HEK293 (cell line): ENCODE measurements around the gene CD86.

Experiments used
- CTCF ChIA-PET: fragments of 350-600 bp; formaldehyde crosslinking; extraction: SDS; loops from one replicate; lab custom pipeline; 2021; ENCODE audit warnings: antibody characterized with exemption; lab: Yijun Ruan, JAX
- POLR2A ChIA-PET: fragments of 300-600 bp; formaldehyde crosslinking; extraction: SDS; loops from one replicate; lab custom pipeline; 2020; ENCODE audit warnings: antibody characterized with exemption, inconsistent platforms; lab: Yijun Ruan, JAX
- H3K27ac ChIP-seq: fragments of 200-500 bp; sonication (Bioruptor generic); 2 replicates; pipeline ENCODE4 v1.5.1; 2014; ENCODE audit warnings: low read depth, low read length, control low read depth, inconsistent platforms; ENCODE audit errors: extremely low read depth
- H3K36me3 ChIP-seq, 2 experiments: fragments of 200-500 bp in 1 of 2; sonication (Bioruptor generic) in 1 of 2; 1 replicate in 1 of 2; 2 replicates in 1 of 2; pipeline ENCODE4 v1.5.1; 2014 to 2017; ENCODE audit warnings: inconsistent platforms in 2 of 2, low read length in 2 of 2; ENCODE audit not compliant: control insufficient read depth in 2 of 2, insufficient read depth in 1 of 2
- H3K4me1 ChIP-seq: fragments of 200-500 bp; sonication (Bioruptor generic); 2 replicates; pipeline ENCODE4 v1.5.1; 2014; ENCODE audit warnings: mild to moderate bottlenecking, low read length, inconsistent platforms; ENCODE audit not compliant: control insufficient read depth, insufficient read depth
- H3K4me3 ChIP-seq: 2 replicates; pipeline ENCODE4 v1.5.1; 2011; ENCODE audit warnings: low read depth, mild to moderate bottlenecking, control low read depth, low read length, moderate library complexity
- H3K9me3 ChIP-seq: fragments of 200-500 bp; sonication (Bioruptor generic); 2 replicates; pipeline ENCODE4 v1.5.1; 2014; ENCODE audit warnings: low read depth, low read length, inconsistent platforms; ENCODE audit not compliant: control insufficient read depth, insufficient read depth
- EGR2 ChIP-seq: fragments of 450-650 bp; formaldehyde crosslinking; IDR thresholded peaks from 2 replicates; pipeline ENCODE4 v1.5.1; 2016; ENCODE audit warnings: low read depth, missing biosample characterization, missing genetic modification characterization
- SCRT2 ChIP-seq: fragments of 450-650 bp; formaldehyde crosslinking; IDR thresholded peaks from 2 replicates; pipeline ENCODE4 v1.5.1; 2016; ENCODE audit warnings: missing biosample characterization, missing genetic modification characterization
- ZFHX2 ChIP-seq: fragments of 450-650 bp; formaldehyde crosslinking; conservative IDR thresholded peaks from 2 replicates; pipeline ENCODE4 v1.5.1; 2016; ENCODE audit warnings: missing biosample characterization, missing genetic modification characterization
- ZNF391 ChIP-seq: fragments of 450-650 bp; formaldehyde crosslinking; IDR thresholded peaks from 2 replicates; pipeline ENCODE4 v1.5.1; 2016; ENCODE audit warnings: low read depth, missing biosample characterization, missing genetic modification characterization, borderline replicate concordance
- ZNF394 ChIP-seq: fragments of 450-650 bp; formaldehyde crosslinking; IDR thresholded peaks from 2 replicates; pipeline ENCODE4 v1.5.1; 2016; ENCODE audit warnings: missing biosample characterization, missing genetic modification characterization, mild to moderate bottlenecking, moderate library complexity, borderline replicate concordance
- ZNF404 ChIP-seq: fragments of 450-650 bp; formaldehyde crosslinking; IDR thresholded peaks from 2 replicates; pipeline ENCODE4 v1.5.1; 2017; ENCODE audit warnings: missing biosample characterization, missing genetic modification characterization
- ZNF514 ChIP-seq: fragments of 450-650 bp; formaldehyde crosslinking; IDR thresholded peaks from 2 replicates; pipeline ENCODE4 v1.5.1; 2016; ENCODE audit warnings: missing biosample characterization, missing genetic modification characterization
- ZNF544 ChIP-seq: fragments of 450-650 bp; formaldehyde crosslinking; IDR thresholded peaks from 2 replicates; pipeline ENCODE4 v1.5.0; 2017; ENCODE audit warnings: missing biosample characterization, missing genetic modification characterization
- ZNF654 ChIP-seq: fragments of 450-650 bp; formaldehyde crosslinking; IDR thresholded peaks from 2 replicates; pipeline ENCODE4 v1.5.1; 2016; ENCODE audit warnings: low read depth, missing biosample characterization, missing genetic modification characterization
- ZNF658 ChIP-seq: fragments of 450-650 bp; formaldehyde crosslinking; IDR thresholded peaks from 2 replicates; pipeline ENCODE4; 2016; ENCODE audit warnings: missing biosample characterization, missing genetic modification characterization
- ZNF660 ChIP-seq: fragments of 450-650 bp; IDR thresholded peaks from 2 replicates; pipeline ENCODE4 v1.5.1; 2018; ENCODE audit warnings: missing biosample characterization, mild to moderate bottlenecking, missing genetic modification characterization
- TF ChIP-seq, protein P1 (sequence below): fragments of 450-650 bp; formaldehyde crosslinking; IDR thresholded peaks from 2 replicates; pipeline ENCODE4 v1.5.1; 2016; ENCODE audit warnings: missing biosample characterization, missing genetic modification characterization
- TF ChIP-seq, protein P2 (sequence below): fragments of 450-650 bp; formaldehyde crosslinking; IDR thresholded peaks from 2 replicates; pipeline ENCODE4 v1.5.1; 2016; ENCODE audit warnings: missing biosample characterization, missing genetic modification characterization
- TF ChIP-seq, protein P3 (sequence below): fragments of 450-650 bp; formaldehyde crosslinking; IDR thresholded peaks from 2 replicates; pipeline ENCODE4 v1.5.1; 2017; ENCODE audit warnings: missing biosample characterization, missing genetic modification characterization

Gene CD86

DNA sequence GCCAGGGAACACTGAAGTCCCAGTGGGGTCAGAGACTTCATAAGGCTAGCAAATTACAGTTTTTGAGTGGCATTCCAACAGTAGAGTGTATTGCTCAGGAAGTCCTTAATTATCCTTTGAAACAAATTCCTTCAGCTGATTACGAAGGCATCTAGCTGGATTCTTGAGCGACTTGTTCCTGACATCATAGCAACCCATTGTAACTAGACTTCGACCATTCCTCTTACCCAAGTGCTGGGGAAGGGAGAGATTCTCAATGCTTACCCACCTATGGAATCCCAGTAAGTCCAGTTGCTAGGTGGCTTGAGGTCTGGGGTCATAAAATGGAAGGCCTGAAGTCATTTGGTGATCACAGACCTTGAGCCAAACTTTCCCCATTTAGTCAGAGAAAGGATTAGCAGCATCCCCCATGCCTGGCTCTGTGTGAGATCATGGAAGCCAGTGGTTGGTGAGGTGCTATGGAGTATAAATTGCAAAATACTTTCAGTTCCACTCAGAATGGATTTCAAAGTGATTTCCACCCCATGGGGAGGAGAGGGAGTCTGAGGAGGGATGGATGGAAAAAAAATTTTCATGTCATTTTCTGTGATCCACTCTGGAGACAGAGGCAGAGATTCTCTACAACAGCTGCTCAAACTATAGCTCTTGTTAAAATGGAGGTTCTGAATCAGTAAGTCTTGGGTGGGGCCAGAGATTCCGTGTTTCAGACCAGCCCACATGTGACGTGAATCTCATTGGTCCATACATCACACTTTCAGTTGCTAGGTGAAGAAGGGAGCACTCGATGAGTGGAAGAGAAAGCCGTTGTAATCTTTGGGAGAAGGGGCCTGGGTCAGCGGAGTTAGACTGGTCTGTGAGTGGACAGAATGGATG, 45.7 kb downstream of the CD86 start (continued):
- TF ChIP-seq, protein P1, sequence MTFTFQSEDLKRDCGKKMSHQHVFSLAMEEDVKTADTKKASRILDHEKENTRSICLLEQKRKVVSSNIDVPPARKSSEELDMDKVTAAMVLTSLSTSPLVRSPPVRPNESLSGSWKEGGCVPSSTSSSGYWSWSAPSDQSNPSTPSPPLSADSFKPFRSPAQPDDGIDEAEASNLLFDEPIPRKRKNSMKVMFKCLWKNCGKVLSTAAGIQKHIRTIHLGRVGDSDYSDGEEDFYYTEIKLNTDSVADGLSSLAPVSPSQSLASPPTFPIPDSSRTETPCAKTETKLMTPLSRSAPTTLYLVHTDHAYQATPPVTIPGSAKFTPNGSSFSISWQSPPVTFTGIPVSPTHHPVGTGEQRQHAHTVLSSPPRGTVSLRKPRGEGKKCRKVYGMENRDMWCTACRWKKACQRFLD, result no peak
- TF ChIP-seq ZNF394 (no peak), ZNF404 (tag by site-specific recombination) (no peak), ZNF544 (tag by site-specific recombination) (no peak), ZNF391 (tag by site-specific recombination) (no peak)

DNA sequence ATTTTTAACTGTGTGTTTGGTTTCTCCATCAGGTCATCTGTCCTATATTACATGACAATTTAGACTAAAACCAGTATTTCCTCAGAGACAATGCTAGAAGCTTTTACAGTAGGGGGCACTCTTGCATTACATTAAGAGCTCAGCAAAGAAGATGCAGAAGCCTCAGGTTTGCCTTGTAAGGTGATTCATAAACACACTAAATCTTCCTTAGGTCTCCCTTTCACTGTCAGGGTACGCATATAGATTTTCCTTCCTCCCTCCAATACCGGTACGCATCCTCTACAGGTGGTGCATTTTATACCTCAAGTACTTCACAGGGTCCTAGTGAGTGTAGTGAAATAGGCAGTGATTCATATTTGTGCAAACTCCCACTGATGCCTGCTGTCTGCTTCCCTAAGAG, 46.5 kb downstream of the CD86 start:
- CTCF ChIA-PET, result interaction anchor here (0.5 to 3.5 kb wide), 19 partner anchors 12 to 1421 kb away, joined by 3 to 20 read pairs (median 4); partner anchors contain the start of gene POLQ
- Histone ChIP-seq H3K9me3 (no peaks in the 10 kb centered on the region), H3K4me3 (no peak overlapping the region), H3K4me1 (no peaks in the 10 kb centered on the region), H3K27ac (no peak overlapping the region), H3K36me3 (no peaks in the 10 kb centered on the region)
- POLR2A ChIA-PET, result interaction anchor here (0.5 to 1.0 kb wide), 5 partner anchors 157 to 555 kb away, joined by 3 to 6 read pairs (median 3); partner anchors contain the start of gene EAF2
- TF ChIP-seq ZNF660 (tag by site-specific recombination) (0 out of 2 replicates have a peak, but pooled peaks have one; percentile 30), ZNF654 (tag by site-specific recombination) (peak; percentile 75), SCRT2 (peak; percentile 47), ZNF658 (tag by site-specific recombination) (no peak)
- TF ChIP-seq, protein P2, sequence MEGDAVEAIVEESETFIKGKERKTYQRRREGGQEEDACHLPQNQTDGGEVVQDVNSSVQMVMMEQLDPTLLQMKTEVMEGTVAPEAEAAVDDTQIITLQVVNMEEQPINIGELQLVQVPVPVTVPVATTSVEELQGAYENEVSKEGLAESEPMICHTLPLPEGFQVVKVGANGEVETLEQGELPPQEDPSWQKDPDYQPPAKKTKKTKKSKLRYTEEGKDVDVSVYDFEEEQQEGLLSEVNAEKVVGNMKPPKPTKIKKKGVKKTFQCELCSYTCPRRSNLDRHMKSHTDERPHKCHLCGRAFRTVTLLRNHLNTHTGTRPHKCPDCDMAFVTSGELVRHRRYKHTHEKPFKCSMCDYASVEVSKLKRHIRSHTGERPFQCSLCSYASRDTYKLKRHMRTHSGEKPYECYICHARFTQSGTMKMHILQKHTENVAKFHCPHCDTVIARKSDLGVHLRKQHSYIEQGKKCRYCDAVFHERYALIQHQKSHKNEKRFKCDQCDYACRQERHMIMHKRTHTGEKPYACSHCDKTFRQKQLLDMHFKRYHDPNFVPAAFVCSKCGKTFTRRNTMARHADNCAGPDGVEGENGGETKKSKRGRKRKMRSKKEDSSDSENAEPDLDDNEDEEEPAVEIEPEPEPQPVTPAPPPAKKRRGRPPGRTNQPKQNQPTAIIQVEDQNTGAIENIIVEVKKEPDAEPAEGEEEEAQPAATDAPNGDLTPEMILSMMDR, result 0 out of 2 replicates have a peak, but pooled peaks have one; percentile 13
- TF ChIP-seq, protein P3, sequence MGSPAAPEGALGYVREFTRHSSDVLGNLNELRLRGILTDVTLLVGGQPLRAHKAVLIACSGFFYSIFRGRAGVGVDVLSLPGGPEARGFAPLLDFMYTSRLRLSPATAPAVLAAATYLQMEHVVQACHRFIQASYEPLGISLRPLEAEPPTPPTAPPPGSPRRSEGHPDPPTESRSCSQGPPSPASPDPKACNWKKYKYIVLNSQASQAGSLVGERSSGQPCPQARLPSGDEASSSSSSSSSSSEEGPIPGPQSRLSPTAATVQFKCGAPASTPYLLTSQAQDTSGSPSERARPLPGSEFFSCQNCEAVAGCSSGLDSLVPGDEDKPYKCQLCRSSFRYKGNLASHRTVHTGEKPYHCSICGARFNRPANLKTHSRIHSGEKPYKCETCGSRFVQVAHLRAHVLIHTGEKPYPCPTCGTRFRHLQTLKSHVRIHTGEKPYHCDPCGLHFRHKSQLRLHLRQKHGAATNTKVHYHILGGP (tag by site-specific recombination), result no peak

DNA sequence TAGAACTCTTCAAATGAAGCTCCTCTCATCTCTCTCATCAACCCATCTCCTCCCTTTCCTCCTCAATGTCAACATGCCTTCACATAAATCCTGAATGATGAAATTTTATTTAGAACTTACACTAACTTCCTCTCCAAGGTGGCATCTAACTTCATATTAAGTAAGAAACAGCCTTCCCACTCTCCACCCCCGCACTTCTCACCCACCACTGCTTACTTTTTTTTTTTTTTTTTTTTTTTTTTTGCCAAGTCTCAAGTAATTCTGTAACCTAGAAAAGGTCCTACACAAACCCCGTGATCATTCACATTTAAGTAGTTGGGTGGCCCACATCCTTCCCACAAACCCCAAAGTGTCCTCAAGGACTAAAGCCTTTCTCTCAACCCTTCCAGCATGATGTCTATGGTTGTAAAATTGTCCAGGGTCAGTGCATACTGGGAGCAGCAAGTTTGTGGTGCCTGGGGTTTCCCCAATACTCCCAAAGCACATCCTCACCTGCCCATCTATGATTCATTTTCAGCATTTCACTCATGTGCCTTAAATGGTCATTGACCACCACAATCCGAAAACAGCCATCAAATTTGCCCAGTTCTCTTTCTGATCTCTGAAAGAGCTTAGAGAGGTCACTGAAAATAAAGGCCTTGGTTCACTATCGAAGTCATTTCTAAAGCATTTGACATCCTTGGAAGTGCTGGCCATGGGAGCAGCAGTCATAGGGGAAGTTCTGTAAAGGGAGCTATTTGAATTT, 47.2 kb downstream of the CD86 start:
- Histone ChIP-seq H3K27ac (no peak overlapping the region), H3K4me3 (no peak overlapping the region)
- CTCF ChIA-PET, result interaction anchor here (0.5 to 3.5 kb wide), 12 partner anchors 24 to 1420 kb away, joined by 3 to 20 read pairs (median 4); no protein-coding TSS in a partner anchor

More for the DNA sequence above, 47.2 kb downstream of the CD86 start:
- POLR2A ChIA-PET, result interaction anchor here (0.5 to 1.0 kb wide), 4 partner anchors 267 to 556 kb away, joined by 3 to 5 read pairs (median 3); partner anchors contain the start of gene EAF2
- Histone ChIP-seq H3K36me3 (no peaks in the 10 kb centered on the region), H3K9me3 (no peaks in the 10 kb centered on the region), H3K4me1 (no peaks in the 10 kb centered on the region)
- TF ChIP-seq EGR2 (tag by site-specific recombination) (peak; percentile 53), ZFHX2 (tag by site-specific recombination) (peak; percentile 71), ZNF514 (tag by site-specific recombination) (no peak)
